ENCODE results near the gene IER5. TPM values are rescaled to one million over a fixed set of nuclear protein-coding genes. Genes with fewer than 3 reads are reported as not detected.

IER5 gene
- total RNA-seq, 1 experiment from 2014 or later, result 100 TPM

DNA sequence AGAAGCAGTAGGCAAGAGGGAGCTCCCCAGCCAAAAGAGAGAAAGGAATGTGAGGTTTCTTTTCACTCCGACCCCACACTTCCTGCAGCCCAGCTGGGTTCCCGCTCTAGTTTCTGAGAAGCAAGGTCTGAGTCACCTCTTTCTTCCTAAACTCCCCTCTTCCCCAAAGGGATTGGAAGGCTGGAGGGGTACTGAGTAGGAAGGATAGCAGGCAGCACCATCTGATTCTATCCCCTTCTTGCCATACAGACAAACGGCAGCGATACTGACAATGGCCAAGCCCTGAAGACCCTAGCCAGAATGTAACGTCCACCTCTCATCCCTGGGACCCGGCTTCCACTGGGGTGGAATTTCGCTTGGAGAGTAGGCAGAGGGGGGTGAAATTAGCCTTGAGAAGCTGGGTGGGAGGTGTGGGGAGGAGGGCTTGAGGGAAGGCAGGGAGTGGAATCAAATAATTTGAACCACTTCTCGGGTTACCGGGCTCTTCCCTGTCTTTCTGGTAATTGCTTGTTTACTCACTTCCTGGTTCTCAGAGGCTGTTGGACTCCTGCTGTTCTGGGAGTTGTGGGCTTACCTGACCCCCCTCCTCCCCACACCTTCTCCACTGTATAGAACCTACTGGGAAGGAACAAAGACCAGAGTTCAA, 13.2 kb downstream of the IER5 start:
- peak overlapping the region; percentile 35; the same call in 1 of the 2 replicates for H3K4me3 ChIP-seq (ENCODE audit: low read length)
- intact Hi-C loops (cut with micrococcal nuclease), result no loop called here
- no peaks in the 10 kb centered on the region for H3K9me3 ChIP-seq (ENCODE audit: low read length)
- no TSS peak for BruUV-seq (replicated peaks)
- H3K4me2 ChIP-seq (ENCODE audit: low read length), result peak overlapping the region; percentile 74
- DNase-seq (peak; percentile 52), ATAC-seq (peak; percentile 6; the same call in 1 of the 2 replicates)
- no peaks in the 10 kb centered on the region for H3K9me2 ChIP-seq (replicated peaks; ENCODE audit: low read length)
- H3K4me1 ChIP-seq (ENCODE audit: insufficient read depth, low read length), result peaks cover 70% of the 10 kb centered on the region
- peak overlapping the region; percentile 60 for H3K9ac ChIP-seq (ENCODE audit: low read length)
- H3K27ac ChIP-seq (ENCODE audit: low read length), result peak overlapping the region; percentile 91
- ChIA-PET CTCF (no interaction called here), POLR2A (ENCODE audit: unreplicated experiment) (no interaction called here)
- H3K27me3 ChIP-seq (ENCODE audit: low read length), result no peaks in the 10 kb centered on the region
- H3F3A ChIP-seq (ENCODE audit: low read length, unreplicated experiment), result no peaks in the 10 kb centered on the region
- H2AFZ ChIP-seq (ENCODE audit: low read length), result no peak overlapping the region
- H3K36me3 ChIP-seq (ENCODE audit: low read depth, low read length), result no peaks in the 10 kb centered on the region
- TF ChIP-seq EZH2 (IDR thresholded peaks at IDR 0.05; ENCODE audit: low read length, unreplicated experiment) (no peak), EZH2phosphoT487 (IDR thresholded peaks at IDR 0.05; ENCODE audit: borderline replicate concordance, low read length) (no peak)
- TF ChIP-seq, protein P1, sequence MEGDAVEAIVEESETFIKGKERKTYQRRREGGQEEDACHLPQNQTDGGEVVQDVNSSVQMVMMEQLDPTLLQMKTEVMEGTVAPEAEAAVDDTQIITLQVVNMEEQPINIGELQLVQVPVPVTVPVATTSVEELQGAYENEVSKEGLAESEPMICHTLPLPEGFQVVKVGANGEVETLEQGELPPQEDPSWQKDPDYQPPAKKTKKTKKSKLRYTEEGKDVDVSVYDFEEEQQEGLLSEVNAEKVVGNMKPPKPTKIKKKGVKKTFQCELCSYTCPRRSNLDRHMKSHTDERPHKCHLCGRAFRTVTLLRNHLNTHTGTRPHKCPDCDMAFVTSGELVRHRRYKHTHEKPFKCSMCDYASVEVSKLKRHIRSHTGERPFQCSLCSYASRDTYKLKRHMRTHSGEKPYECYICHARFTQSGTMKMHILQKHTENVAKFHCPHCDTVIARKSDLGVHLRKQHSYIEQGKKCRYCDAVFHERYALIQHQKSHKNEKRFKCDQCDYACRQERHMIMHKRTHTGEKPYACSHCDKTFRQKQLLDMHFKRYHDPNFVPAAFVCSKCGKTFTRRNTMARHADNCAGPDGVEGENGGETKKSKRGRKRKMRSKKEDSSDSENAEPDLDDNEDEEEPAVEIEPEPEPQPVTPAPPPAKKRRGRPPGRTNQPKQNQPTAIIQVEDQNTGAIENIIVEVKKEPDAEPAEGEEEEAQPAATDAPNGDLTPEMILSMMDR (conservative IDR thresholded peaks at IDR 0.05; ENCODE audit: low read depth, low read length), result no peak
- no peaks in the 10 kb centered on the region for H4K20me1 ChIP-seq (ENCODE audit: low read length)
- peaks cover 24% of the 10 kb centered on the region for H3K79me2 ChIP-seq (ENCODE audit: low read length)

DNA sequence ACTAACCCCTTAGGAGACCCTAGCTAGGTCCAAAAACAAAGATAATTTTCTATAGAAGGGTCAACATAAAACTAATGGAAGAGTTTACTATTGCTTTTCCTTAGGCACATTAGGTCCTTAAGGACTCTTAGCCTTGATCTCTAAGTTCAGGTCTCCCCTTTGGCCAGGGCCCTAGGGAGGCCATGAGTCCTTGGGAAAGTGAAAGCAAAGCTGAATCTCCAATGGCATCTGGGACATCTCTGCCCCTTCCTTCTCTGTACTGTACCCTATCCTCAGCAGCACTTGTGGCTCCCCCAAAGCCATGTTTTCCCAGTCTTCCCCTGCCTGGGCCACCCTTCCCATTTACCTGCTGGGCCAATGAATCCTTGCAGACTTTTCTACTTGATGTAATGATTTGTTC, 14.3 kb downstream of the IER5 start:
- ATAC-seq (no peak), DNase-seq (no peak)
- Histone ChIP-seq H3K9me2 (replicated peaks; ENCODE audit: low read length) (no peaks in the 10 kb centered on the region), H3K79me2 (ENCODE audit: low read length) (peaks cover 24% of the 10 kb centered on the region), H3K4me2 (ENCODE audit: low read length) (peak overlapping the region; percentile 74; the same call in 1 of the 2 replicates), H3K4me3 (ENCODE audit: low read length) (no peak overlapping the region), H3K9me3 (ENCODE audit: low read length) (no peaks in the 10 kb centered on the region), H3K36me3 (ENCODE audit: low read depth, low read length) (no peaks in the 10 kb centered on the region), H3K9ac (ENCODE audit: low read length) (no peak overlapping the region), H3K4me1 (ENCODE audit: insufficient read depth, low read length) (peaks cover 76% of the 10 kb centered on the region), H4K20me1 (ENCODE audit: low read length) (no peaks in the 10 kb centered on the region), H3K27ac (ENCODE audit: low read length) (peak overlapping the region; percentile 91), H3F3A (ENCODE audit: low read length, unreplicated experiment) (no peaks in the 10 kb centered on the region), H3K27me3 (ENCODE audit: low read length) (no peaks in the 10 kb centered on the region), H2AFZ (ENCODE audit: low read length) (no peak overlapping the region)
- intact Hi-C loops (cut with micrococcal nuclease), result no loop called here
- POLR2A ChIA-PET (ENCODE audit: unreplicated experiment), result no interaction called here
- no TSS peak for BruUV-seq (replicated peaks)
- TF ChIP-seq, protein P1 (conservative IDR thresholded peaks at IDR 0.05; ENCODE audit: low read depth, low read length), result no peak
- TF ChIP-seq EZH2 (IDR thresholded peaks at IDR 0.05; ENCODE audit: low read length, unreplicated experiment) (no peak), EZH2phosphoT487 (IDR thresholded peaks at IDR 0.05; ENCODE audit: borderline replicate concordance, low read length) (no peak)
- CTCF ChIA-PET, result no interaction called here

DNA sequence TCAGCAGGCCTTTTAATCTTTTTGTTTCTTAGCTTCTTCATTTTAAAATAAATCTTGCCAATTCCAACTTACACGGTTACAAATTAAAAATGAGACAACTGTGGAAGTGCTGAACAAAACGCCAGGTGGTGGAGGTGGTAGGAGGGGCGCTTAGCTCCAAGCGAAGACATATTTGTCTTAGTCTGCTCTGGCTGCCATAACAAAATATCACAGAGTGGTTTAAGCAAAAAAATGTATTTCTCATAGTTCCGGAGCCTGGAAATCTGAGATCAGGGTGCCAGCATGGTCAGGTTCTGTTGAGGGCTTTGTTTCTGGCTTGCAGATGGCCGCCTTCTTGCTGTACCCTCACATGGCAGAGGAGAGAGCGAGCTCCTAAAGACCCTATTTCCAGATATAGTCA, 14.9 kb downstream of the IER5 start:
- Histone ChIP-seq H3K4me2 (ENCODE audit: low read length) (peak overlapping the region; percentile 90), H3K9ac (ENCODE audit: low read length) (no peak overlapping the region), H3K9me2 (replicated peaks; ENCODE audit: low read length) (no peaks in the 10 kb centered on the region), H3K27ac (ENCODE audit: low read length) (peak overlapping the region; percentile 91), H3K27me3 (ENCODE audit: low read length) (no peaks in the 10 kb centered on the region), H3K36me3 (ENCODE audit: low read depth, low read length) (no peaks in the 10 kb centered on the region), H3K9me3 (ENCODE audit: low read length) (no peaks in the 10 kb centered on the region), H4K20me1 (ENCODE audit: low read length) (no peaks in the 10 kb centered on the region), H3K4me3 (ENCODE audit: low read length) (no peak overlapping the region), H2AFZ (ENCODE audit: low read length) (no peak overlapping the region), H3K79me2 (ENCODE audit: low read length) (peaks cover 24% of the 10 kb centered on the region), H3F3A (ENCODE audit: low read length, unreplicated experiment) (no peaks in the 10 kb centered on the region), H3K4me1 (ENCODE audit: insufficient read depth, low read length) (peaks cover 76% of the 10 kb centered on the region)
- TF ChIP-seq EZH2phosphoT487 (IDR thresholded peaks at IDR 0.05; ENCODE audit: borderline replicate concordance, low read length) (no peak), EZH2 (IDR thresholded peaks at IDR 0.05; ENCODE audit: low read length, unreplicated experiment) (no peak)
- TF ChIP-seq, protein P1 (conservative IDR thresholded peaks at IDR 0.05; ENCODE audit: low read depth, low read length), result no peak
- intact Hi-C loops (cut with micrococcal nuclease), result no loop called here
- ChIA-PET POLR2A (ENCODE audit: unreplicated experiment) (no interaction called here), CTCF (no interaction called here)
- BruUV-seq (replicated peaks), result no TSS peak
- no peak for DNase-seq
- ATAC-seq, result no peak
